GF-D8 (cell line): Measurements from ENCODE around the gene COL4A3.

Source experiments
- DNase-seq: peaks from one replicate; lab custom pipeline; 2025; lab: John Stamatoyannopoulos, UW

Gene COL4A3

DNA sequence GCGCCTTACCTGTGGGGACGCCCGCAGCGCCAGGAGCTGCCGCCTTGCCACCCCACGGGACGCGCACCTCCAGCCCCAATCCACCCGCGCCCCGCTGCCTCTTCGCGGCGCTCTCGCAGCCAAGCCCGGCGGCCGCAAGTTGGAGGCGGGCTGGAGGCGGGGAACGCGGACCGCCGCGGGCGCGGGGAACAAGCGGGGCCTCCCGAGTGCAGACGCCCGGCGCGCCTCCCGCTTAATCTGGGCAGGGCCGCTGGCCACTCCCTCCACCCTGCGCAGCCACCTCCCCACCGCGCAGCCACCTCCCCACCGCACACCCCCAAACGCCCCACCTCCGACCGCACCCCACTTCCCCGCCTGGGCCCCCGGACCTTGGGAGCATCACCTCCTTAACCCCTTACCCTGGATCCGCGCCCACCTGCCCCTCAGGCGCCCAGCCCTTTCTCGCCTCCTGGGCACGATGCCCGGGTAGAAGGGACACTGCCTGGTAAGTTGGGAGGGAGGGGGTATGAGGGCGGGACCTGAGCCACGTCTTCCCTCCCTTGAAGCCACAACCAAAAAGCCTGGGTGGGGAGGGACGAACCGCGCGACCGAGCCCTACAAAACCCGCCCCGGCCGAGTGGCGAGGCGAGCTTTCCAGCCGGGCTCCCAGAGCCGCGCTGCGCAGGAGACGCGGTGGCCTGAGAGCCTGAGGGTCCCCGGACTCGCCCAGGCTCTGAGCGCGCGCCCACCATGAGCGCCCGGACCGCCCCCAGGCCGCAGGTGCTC, at the start of gene COL4A3, which contains the start of gene COL4A4:
Gene COL4A3 (plus strand): TSS at position 627 of the 765 bp plus-strand sequence. CDS start 103 bp downstream, at position 730.
Gene COL4A4 (minus strand): TSS at position 208 of the 765 bp plus-strand sequence. CDS start 16,722 bp downstream, outside the sequence.
- DNase-seq = no peak

DNA sequence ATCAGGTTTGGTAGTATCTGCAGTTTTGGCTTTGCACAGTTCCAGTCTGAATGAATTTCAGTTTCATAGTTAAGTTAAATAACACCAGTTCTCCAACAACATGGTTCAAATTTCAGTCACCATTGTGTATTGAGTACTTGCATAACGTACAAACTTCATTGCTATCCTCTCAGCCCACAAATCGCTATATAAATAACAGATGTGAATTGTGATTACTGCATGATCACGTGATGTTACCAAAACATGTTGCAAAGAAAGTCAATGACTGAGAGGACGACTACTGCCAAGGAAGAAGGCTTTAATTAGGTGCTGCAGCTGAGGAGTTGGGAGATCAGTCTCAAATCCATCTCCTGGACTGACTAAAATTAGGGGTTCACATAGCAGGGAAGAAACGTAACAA, 48.7 kb upstream of the COL4A3 start:
- no peak for DNase-seq

DNA sequence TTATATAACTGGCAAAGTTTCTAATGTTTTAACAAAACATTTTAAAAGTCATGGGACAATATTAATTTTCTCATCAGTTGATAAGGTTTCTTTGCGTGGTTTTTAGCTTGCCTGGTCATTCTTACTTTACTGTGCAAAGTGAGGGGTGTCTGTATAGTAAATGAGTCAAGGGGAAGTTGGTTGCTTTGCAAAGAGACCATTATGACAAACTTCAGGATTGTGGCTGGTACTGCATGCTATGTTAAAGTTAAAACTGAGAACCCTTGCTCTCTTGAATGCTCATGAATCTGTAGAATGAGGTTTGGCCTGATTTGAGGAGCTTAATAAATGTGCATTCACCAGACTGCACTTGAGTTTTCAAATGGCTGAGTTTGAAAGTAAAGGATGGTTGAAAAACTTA, 47.4 kb upstream of the COL4A3 start:
- no peak for DNase-seq

DNA sequence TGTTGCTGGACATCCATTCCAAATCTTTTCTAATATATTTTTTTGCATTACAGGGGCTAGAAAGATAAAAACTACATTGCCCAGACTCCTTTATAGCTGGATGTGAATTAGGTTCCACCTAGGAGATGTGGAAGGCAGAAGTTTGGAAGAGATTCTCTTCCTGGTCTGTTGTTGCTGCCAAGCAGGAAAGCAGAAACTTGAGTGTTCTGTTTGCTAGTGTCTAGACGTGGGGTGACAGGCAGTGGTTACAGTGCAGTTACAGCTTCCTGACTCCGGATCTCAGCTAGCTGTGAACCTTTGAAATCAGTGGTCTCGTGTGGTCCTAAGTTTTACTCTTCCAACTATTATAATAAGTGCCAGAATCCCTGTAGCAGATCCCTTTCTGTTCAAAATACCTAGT, 46.6 kb upstream of the COL4A3 start:
- DNase-seq = no peak

DNA sequence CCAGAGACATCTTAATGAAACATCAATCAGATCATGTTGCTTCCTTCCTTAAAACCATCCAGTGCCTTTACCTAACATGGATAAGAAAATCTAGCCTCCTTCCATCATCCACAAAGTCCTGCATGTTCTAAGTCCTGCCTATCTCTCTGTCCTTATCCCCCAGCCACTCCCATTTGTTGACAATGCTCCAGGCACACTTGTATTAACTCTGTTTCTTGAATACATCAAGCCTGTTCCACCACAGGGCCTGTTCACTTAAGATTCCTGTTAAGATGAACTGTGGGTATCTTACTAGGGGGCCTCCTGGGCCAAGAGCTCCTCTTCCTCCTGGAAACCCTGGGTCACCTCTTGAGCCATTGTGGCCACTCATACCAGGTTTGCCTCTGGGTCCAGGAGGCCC, 46.1 kb upstream of the COL4A3 start:
- DNase-seq = no peak

DNA sequence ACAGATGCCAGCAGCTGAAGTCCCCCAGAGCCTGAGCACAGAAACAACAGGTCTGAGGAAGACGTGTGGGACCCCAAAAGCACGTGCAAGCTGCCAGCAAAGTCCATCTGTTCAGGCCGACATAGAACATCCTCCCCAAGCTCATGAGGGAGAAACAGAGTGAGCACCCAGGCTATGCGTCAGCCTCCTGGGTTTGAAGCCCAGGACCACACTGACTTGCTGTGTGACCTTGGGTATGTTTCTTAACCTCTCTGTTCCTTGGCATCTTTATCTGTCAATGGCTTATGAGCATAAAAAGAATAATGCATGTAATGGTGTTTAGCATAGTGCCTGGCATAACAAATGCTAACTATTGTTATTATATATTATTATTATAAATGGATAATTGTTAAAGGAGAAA, 40.7 kb upstream of the COL4A3 start:
- no peak for DNase-seq

DNA sequence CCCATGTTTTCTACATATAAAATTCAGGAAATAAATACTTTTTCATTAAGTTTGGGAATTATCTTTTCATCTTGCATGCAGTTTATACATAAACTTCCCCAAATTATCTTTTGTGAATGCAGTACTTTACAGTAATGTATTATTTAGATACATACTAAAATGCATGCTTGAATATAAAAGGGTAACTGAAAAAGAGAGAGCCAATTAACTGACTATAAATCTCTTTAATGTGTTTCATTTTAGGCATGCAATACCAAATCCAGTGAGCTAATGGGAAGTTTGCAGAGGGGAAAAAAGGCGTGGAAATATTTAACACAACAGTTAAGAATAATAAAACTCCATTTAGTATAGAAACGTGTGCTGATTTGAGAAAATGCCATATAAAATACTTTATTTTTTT, 39.6 kb upstream of the COL4A3 start:
- DNase-seq = no peak

DNA sequence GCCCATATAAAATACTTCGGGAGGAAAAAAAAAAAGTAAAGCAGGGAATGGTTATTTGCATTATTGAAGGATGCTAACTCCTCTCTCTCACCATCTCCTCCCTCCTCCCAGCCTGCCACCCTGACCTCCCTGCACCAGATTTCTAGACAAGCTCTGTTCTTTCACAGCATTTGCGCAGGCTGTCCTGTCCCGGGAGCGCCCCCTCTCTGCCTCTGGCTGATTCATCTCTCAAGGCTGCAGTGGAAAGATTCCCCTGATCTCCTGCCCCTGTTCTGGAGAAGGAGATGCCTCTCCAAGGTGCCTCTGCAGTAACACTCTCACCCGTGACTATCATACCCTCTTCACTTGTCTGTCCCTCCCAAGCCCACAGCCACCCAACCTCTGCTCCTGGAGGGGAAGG, 38.9 kb upstream of the COL4A3 start:
- DNase-seq = no peak

DNA sequence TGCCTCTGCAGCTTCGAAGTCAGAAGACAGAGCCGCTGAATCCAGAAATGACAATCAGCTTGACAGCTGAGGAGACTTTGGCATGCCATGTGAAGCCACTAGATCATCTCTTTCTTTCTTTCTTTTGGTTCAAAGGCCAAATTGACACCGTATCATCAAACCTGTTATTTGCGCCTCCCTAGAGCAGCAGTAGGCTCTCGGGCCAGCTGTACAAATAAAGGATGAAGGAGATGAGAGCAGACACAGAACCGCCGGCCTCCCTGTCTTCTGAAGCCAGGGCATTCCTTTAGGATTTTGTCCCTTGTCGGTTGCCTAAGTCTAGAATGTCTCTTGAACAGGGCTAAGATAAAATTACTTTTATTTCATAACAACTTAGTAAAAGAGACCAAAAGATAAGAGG, 37.2 kb upstream of the COL4A3 start:
- no peak for DNase-seq

DNA sequence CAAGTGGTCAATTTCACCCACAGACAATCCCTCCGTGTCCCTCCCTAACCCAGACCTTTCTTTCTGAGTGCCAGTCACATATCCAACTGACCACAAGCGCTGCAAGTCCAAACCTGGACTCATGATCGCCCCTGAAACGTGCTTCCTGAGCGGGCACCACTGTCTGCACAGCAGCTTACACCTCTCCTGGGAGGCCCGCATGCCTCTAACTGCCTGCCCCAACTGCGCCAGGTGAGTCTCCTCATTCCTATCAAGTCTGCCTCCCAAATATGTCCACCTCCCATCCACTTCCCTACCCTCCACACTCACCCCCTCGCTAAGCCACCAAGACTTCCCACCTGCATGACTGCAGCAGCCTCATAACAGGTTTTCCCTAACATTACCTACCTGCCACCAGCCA, 33.8 kb upstream of the COL4A3 start:
- DNase-seq = no peak

DNA sequence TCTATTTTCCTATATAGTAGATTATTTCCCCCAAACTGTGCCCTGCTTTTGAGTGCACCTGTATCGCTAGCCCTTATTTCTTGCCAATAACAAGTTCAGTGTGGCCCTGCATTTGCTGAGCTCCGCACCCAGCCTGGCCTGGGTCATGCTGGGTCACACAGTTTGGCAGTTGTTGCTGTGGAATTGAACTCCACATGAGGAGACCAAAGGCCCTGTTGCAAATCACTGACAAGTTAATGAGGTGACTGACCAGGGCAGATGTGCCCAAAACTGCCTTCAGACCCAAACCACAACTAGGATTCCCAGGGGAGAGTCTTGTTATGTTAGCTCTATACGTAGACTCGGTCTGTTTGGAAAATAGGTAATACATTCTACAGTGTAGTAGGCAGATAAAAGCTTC, 31.4 kb upstream of the COL4A3 start:
- DNase-seq = no peak

DNA sequence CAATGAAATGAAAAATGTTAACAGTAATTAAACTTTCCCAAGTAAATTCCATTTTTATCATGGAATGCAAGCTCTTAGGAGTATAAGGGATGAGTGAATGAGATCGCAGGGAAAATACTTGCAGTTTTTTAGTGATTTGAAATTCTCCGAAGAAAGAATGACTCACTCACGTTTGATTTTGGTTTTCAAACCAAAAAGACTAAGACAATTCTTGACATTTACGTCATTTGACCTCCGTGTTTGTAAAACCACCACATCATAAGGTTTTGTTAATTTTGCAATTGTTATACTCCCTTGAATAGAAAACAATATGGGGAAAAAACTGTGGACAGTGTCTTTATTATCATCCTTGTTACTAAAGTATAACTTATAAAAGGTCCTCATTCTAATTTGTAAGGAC, 29.8 kb upstream of the COL4A3 start:
- no peak for DNase-seq

DNA sequence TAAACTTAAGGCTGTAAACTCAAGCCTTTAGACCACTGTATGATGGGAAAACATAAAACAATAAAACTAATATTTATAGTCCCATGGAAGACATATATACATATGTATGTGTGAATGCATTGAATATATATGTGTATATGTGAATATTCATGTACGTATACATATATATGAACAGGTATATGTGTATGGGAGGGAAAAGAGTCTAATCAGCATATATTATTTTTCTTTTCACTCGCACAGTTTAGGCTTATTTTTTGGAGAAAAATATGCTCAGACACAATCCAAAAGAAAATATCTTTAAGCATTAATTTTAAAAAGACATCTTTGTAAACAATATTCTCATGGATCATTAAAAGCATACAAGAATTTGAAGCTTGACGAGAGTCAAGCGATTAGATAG, 23.1 kb upstream of the COL4A3 start:
- DNase-seq = no peak

DNA sequence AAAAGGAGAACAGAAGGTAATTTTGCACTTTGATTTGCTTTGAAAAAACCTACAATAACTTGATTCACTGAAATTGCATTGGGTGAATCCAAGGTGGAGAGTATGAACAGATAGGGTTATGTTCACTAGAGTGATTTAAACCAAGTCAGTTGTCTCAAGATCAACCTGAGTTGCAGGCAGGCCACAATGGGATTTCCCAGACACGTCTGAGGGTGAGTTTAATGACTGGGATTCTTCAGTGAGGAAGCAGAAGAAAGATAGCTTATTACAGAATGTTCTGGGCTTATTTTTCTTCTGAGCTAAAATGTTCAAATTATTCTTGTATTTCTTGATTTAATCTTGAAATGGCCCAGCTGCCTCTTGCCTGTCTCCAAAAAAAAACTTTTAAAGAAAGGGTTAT, 20.5 kb upstream of the COL4A3 start:
- DNase-seq = no peak

DNA sequence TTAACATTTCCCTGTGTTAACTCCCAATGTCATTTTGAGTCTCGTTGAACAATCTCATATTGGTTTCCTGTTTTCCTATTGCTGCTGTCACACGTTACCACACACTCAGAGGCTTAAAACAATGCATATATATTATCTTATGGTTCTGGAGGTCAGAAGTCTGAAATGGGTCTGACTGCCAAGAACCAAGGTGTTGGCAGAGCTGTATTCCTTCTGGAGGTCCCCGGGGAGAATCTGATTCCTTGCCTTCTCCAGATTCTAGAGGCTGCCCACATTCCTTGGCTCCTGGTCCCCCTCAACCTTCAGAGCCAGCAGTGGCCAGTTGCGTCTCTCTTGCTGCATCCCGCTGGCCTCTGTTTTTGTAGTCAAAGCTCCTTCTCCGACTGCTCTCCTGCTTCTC, 18.0 kb upstream of the COL4A3 start:
- no peak for DNase-seq

DNA sequence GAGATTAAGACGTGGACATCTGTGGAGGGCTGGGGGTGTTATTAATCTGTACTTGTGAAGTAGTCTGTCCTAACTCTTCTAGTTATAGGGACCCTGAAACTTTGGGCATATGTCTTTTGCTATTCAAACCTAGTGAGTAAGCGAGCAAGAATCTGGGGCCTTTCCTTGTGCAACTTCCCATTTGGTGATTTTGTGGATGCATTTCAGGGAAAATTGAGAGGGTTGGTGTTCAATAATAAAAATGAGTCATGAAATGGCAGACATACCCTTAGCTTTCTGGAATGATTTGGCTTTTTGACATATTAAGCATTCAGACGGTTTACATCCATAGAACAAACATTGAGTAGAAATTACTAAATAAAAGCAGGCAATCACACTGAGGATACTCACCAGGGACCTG, 17.4 kb upstream of the COL4A3 start:
- DNase-seq = no peak

DNA sequence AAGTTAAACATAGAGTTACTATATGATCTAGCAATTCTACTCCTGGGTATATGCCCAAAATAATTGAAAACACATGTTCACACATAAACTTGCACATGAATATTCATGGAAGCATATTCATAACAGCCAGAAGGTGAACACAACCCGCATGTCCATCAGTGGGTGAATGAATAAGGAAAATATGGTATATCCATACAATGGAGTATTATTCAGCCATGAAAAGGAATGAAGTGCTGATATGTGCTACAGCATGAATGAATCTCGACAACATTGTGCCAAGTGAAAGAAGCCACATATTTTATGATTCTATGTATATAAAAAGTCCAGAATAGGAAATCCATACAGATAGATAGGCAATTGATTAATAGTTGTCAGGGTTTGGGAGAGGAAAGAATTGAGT, 16.3 kb upstream of the COL4A3 start:
- DNase-seq = no peak

DNA sequence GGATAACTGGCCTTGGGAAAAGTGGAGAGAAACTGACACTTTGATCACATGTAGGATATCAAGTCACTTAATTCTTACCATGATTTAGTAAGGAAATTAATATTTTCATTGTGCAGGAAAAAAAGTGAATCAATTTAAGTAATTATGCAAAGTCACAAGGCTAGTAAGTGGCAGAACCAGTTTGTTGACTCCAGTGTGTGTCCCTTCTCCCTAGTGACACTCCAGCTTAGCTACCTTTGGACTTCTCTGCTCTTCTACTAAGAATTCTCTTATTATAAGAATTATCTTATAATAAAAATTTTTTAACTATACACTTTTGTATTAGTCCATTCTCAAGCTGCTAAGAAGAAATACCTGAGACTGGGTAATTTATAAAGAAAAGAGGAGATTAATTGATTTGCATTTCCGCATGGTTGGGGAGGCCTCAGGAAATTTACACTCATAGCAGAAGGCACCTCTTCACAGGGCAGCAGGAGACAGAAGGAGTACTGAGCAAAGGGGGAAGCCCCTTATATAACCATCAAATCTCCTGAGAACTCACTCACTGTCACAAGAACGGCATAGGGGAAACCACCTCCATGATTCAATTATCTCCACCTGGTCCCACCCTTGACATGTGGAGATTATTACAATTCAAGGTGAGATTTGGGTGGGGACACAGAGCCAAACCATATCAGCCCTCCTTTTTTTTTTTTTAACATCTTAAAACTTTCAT, 14.0 kb upstream of the COL4A3 start:
- no peak for DNase-seq

DNA sequence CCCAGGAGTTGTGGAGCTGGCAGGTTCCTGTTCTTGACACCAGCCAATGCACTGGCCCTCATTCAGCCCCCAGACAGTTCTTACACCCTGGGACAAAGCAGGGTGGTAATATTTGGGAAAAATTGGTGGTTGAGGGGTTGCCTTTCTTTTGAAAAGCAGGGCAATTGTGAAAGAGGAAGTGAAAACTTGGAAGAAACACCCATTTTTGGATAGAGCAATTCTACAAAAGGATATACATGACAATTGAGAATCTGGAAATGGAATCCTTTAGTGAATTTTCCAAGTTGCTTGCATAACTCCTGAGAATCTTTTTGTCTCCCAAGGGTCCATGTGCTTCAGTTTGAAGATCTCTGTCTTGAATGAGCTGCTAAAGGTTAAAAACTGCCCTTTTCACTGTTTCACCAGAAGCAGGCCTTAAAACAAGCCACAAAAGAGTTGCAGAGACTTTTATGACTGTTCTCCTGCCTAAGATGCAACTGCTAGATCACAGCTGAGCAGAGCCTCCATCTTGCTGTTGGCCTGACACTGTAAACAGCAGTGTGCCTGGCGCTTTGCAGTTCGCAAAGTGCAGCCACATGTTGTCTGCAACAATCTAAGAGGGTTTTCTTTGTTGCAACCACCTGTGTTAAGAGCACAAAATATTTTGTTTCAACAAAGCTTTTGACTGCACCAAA, 12.2 kb upstream of the COL4A3 start:
- no peak for DNase-seq

DNA sequence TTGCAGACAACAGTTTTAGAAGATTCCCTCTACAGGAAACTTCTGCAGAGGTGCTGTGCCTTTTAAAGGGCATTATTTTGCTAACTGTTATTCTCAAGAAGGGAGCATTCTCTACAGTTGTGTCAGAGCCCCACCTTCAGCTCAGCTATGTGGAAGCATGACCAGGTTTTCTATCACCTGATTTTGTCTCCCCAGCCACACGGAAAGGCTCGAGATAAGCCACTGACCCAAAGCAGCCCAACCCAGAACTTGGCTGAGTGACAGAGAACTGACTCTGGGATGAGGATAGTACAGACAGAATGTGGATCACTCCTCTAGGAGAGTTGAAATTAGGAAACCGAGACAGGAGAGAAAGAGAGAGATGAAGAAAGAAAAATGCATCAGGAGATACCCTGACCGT, 11.1 kb upstream of the COL4A3 start:
- no peak for DNase-seq

DNA sequence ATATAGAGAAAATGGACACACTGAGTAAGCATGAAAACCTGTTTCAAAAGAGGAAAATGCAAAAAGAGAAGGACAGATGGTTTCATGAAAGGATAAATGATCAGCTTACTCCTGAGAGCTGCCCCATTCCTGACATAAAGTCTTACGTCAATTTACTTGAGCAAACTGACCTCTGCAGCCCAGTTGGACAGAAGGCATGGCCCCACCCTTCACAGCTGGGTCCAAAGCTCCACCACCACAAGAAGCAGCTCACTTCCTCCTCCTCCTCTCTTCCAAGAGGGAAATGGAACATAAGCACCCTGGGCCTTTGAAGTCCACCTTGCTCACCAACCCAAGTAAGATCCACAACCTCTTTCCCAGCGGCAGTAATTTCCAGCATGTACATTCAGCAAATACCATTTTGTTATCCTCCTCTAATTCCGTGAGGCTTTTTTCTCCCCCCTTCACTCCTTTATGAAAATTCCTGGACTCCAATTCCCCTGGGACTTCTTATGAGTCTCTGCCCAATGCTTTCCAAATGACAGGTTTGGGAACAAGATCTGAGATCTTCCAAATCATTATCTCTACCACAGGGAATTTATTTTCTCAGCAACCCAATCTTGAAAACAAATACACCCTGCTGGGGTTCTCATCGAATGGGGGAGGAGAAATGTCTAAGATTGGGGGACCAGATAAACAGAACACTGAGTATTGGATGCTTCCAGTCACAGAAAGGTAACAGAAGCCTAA, 10.5 kb upstream of the COL4A3 start:
- no peak for DNase-seq

DNA sequence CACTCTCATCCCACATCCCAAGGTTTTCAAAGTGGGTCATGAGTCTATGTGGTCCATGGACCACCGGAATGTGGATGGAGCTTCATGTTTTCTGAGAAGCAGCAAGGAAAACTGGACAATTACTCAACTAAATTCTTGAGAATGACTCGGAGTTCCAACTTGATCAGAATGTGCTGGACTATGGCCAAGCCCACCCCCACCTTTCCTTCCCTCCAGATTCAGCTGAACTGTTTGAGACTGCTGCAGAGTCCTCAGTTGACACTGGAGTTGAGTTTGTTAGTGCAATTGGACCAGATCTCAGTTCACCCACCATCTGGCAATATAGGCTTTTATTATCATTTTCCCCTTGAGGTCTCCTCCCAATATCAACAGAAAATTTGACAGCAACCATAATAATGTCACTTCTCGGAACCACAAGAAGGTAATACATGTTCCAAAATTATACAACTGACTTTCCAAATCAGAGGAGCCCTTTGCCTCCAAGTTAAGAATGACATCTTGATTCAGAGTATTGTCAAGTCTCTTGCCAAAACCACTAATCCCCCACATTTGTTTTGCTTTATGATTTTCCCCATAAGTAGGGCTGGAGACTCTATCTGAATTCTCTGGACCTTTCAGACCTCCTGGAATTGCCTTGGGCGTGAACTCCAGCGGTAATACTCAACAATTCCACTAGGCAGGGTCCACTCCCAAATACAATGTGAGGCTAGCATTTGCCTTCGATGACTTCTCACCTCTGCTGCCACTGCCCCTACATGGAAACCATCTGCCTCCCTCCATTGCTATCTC, 9.2 kb upstream of the COL4A3 start:
- no peak for DNase-seq
